Daoy (cell line): ENCODE data around the gene ARHGEF10L. TPM values are rescaled to one million over a fixed set of nuclear protein-coding genes. Genes with fewer than 3 reads are reported as not detected.

ENCODE experiments used
- DNase-seq: peaks from one replicate; pipeline ENCODE4 v3.0.0-alpha.2; 2015; ENCODE audit warnings: low read depth
- total RNA-seq: library from RNA; depleted of rRNA; stranded (reverse); fragments of >200 nt; shearing (Covaris generic); gene quantifications from 2 replicates; pipeline ENCODE4 v1.2.3, GENCODE V29; 2014

Gene ARHGEF10L
- total RNA-seq, 1 experiment from 2014 or later: 7.5 TPM

GRCh38 chr1:17676387-17677060 lies 137.0 kb downstream of the ARHGEF10L start:
- DNase-seq: no peak

GRCh38 chr1:17678011-17678410 lies 138.5 kb downstream of the ARHGEF10L start:
- no peak for DNase-seq

GRCh38 chr1:17679856-17680255 lies 140.4 kb downstream of the ARHGEF10L start:
- DNase-seq: no peak

- no peak for DNase-seq
Measured at GRCh38 chr1:17680308-17680707, 140.8 kb downstream of the ARHGEF10L start.

- DNase-seq: no peak
Measured at GRCh38 chr1:17682400-17682799, 142.9 kb downstream of the ARHGEF10L start.

- no peak for DNase-seq
Measured at GRCh38 chr1:17683598-17683997, 144.1 kb downstream of the ARHGEF10L start.

- DNase-seq: no peak
Measured at GRCh38 chr1:17684810-17685209, 145.3 kb downstream of the ARHGEF10L start.

GRCh38 chr1:17686258-17686657 lies 146.8 kb downstream of the ARHGEF10L start:
- no peak for DNase-seq

- DNase-seq: no peak
Measured at GRCh38 chr1:17687145-17687544, 147.6 kb downstream of the ARHGEF10L start.

GRCh38 chr1:17688217-17688810 lies 148.8 kb downstream of the ARHGEF10L start:
- no peak for DNase-seq

- no peak for DNase-seq
Measured at GRCh38 chr1:17689011-17689410, 149.5 kb downstream of the ARHGEF10L start.

- no peak for DNase-seq
Measured at GRCh38 chr1:17690906-17691634, 151.6 kb downstream of the ARHGEF10L start.

GRCh38 chr1:17692645-17693044 lies 153.1 kb downstream of the ARHGEF10L start:
- no peak for DNase-seq

GRCh38 chr1:17696417-17697301 lies 157.2 kb downstream of the ARHGEF10L start:
- DNase-seq: peak; percentile 55

- DNase-seq: no peak
Measured at GRCh38 chr1:17697458-17697857, 158.0 kb downstream of the ARHGEF10L start.

- DNase-seq: no peak
Measured at GRCh38 chr1:17699581-17699980, 160.1 kb downstream of the ARHGEF10L start.

GRCh38 chr1:17700945-17701810 lies 161.7 kb downstream of the ARHGEF10L start:
- no peak for DNase-seq

GRCh38 chr1:17704176-17704575 lies 164.7 kb downstream of the ARHGEF10L start:
- no peak for DNase-seq

- DNase-seq: no peak
Measured at GRCh38 chr1:17706445-17706844, 166.9 kb downstream of the ARHGEF10L start.

GRCh38 chr1:17709981-17710380 lies 170.5 kb downstream of the ARHGEF10L start:
- DNase-seq: no peak
